ENCODE results near the gene NPLOC4.

NPLOC4 gene

GRCh38 chr17:81509972-81510784 lies 126.7 kb downstream of the NPLOC4 start:
- DNase-seq (ENCODE audit: extremely low read depth in 1 of 2, low read depth in 1 of 2), result no peak

GRCh38 chr17:81509207-81509971 lies 127.5 kb downstream of the NPLOC4 start:
- DNase-seq (ENCODE audit: extremely low read depth in 1 of 2, low read depth in 1 of 2), result no peak

- no peak for DNase-seq (ENCODE audit: extremely low read depth in 1 of 2, low read depth in 1 of 2)
Measured at GRCh38 chr17:81508639-81509206, 128.2 kb downstream of the NPLOC4 start.
